SJCRH30 (cell line): ENCODE data around the gene TNK2. TPM values are rescaled to one million over a fixed set of nuclear protein-coding genes. Genes with fewer than 3 reads are reported as not detected.
"Not testable (repeated sequence)": the region's sequence is repeated elsewhere in the genome, so short reads cannot be mapped to it uniquely, and the experiment has no call there.

Source experiments
- DNase-seq, 2 experiments: peaks; one replicate each; pipeline ENCODE4 v3.0.0-alpha.2; 2015 to 2020
- H3K27ac ChIP-seq: fragments of 250-450 bp; sonication (Bioruptor Pico); 2 replicates; pipeline ENCODE4 v1.5.1; 2020; ENCODE audit warnings: mild to moderate bottlenecking, moderate library complexity
- H3K27me3 ChIP-seq: fragments of 250-450 bp; sonication (Bioruptor Pico); 2 replicates; pipeline ENCODE4 v1.5.1; 2020; ENCODE audit warnings: mild to moderate bottlenecking, moderate library complexity
- H3K36me3 ChIP-seq: fragments of 250-450 bp; sonication (Bioruptor Pico); 2 replicates; pipeline ENCODE4 v1.5.1; 2020; ENCODE audit warnings: mild to moderate bottlenecking, moderate library complexity
- H3K4me1 ChIP-seq: fragments of 250-450 bp; sonication (Bioruptor Pico); 2 replicates; pipeline ENCODE4 v1.5.1; 2020; ENCODE audit warnings: mild to moderate bottlenecking, moderate library complexity
- H3K4me3 ChIP-seq: fragments of 250-450 bp; sonication (Bioruptor Pico); 2 replicates; pipeline ENCODE4 v1.5.1; 2020; ENCODE audit warnings: mild to moderate bottlenecking, moderate library complexity
- H3K9me3 ChIP-seq: fragments of 250-450 bp; sonication (Bioruptor Pico); replicated peaks from 2 replicates; pipeline ENCODE4 v1.5.1; 2020; ENCODE audit warnings: mild to moderate bottlenecking, moderate library complexity
- total RNA-seq: library from RNA; depleted of rRNA; stranded (reverse); fragments of >200 nt; shearing (Covaris generic); gene quantifications from 2 replicates; pipeline ENCODE4 v1.2.3, GENCODE V29; 2014

Gene TNK2
- total RNA-seq, 1 experiment from 2014 or later = 21.8 TPM

DNA sequence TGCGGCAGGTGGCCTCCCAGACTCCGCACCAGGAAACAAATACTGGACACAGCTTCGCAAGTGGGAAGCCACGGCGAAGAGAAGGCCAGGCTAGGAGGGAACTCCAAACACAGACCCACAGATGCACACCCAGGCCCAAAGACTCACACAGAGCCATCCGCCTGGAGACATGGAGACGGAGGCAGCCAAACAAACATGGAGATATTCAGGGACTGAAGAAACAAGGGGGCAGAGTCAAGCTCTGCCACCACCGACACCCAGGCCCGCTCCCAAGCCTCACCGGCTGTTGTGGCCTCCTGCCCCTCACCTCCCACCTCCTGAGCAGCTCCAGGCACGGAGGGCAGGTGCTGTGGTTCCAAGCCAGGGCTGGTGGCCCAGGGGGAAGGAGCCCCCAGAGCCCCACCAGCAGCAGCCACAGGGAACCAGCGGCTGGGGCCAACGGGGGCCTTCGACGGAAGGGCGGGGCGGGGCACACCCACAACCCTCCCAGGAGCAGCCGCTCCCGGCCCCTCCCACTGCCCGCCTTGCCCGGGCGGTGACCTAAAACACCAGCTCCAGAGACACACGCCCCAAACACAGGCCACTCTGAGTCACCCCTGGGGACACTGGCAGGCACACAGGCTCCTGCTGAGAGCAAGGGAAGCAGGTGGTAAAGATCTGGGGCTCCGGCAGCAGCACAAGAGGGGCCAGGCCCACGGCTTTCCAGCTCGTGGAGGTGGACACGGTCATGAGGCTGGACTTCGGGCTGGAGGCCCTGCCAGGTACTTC, 31.9 kb downstream of the TNK2 start:
- H3K27me3 ChIP-seq = no peaks in the 10 kb centered on the region
- no peaks in the 10 kb centered on the region for H3K9me3 ChIP-seq
- peaks cover 42% of the 10 kb centered on the region for H3K36me3 ChIP-seq
- no peak overlapping the region for H3K27ac ChIP-seq
- H3K4me1 ChIP-seq = peaks cover 7% of the 10 kb centered on the region; the same call in 1 of the 2 replicates
- peak; percentile 57 for DNase-seq
- H3K4me3 ChIP-seq = no peak overlapping the region

DNA sequence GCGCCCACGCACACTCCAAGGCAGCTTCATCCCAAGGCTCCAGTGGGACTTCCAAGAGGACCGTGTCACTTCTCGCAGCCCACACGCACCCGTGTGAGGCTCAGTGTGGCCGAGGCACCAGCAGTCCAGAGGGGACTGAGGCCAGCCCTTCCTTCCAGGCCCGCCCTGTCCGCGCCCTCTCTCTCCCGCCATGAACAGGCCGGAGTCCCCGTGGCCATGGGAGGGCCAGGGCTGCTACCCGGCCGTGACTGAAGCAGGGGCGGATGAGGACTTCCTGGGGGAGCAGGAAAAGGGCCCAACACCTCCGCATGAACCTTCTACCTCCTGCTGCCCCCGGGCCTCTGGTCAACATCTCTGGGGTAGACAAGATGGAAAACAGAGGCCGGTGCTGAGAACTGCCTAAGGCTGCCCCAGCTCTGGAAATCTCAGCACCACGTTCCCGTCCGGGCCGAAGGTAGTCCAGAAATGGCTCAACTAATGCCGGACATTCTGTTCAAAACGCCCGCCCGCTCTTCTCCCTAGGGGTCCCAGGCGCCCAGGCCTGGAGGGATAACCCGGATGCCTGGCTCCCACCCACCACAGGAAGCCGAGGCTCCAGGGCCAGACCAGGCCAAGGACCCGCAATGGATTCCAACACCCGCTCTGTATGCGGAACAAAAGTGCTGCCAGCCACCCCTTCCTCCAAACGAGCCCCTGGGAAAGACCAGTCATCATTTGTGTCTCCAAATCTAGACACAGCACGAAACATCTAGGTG, 32.7 kb downstream of the TNK2 start:
- Histone ChIP-seq H3K36me3 (peaks cover 42% of the 10 kb centered on the region), H3K27ac (no peak overlapping the region), H3K4me1 (peaks cover 7% of the 10 kb centered on the region; the same call in 1 of the 2 replicates), H3K4me3 (no peak overlapping the region), H3K27me3 (no peaks in the 10 kb centered on the region), H3K9me3 (no peaks in the 10 kb centered on the region)
- no peak for DNase-seq

DNA sequence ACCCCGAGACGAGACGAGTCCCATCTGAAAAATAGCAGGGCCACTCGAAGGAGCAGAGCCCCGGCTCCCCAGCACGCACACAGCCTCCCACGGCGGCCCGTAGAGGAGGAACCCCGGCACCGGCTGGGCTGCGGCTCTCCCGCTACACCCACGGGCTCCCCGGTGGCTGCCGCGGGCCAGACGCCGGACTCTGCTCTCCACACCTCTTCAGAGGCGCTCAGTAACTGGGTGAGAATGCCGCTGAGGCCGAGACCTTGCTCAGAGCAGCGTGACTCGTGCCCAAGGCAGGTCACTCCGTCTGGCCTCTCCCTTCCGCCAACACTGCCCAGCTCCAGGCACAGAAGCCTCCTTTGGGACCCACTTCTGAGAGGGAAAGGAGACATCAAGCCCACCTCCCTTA, 34.4 kb downstream of the TNK2 start:
- no peaks in the 10 kb centered on the region for H3K27me3 ChIP-seq
- no peak overlapping the region for H3K4me3 ChIP-seq
- H3K4me1 ChIP-seq = peaks cover 7% of the 10 kb centered on the region; the same call in 1 of the 2 replicates
- no peaks in the 10 kb centered on the region for H3K9me3 ChIP-seq
- no peak for DNase-seq
- no peak overlapping the region for H3K27ac ChIP-seq
- H3K36me3 ChIP-seq = peaks cover 32% of the 10 kb centered on the region

DNA sequence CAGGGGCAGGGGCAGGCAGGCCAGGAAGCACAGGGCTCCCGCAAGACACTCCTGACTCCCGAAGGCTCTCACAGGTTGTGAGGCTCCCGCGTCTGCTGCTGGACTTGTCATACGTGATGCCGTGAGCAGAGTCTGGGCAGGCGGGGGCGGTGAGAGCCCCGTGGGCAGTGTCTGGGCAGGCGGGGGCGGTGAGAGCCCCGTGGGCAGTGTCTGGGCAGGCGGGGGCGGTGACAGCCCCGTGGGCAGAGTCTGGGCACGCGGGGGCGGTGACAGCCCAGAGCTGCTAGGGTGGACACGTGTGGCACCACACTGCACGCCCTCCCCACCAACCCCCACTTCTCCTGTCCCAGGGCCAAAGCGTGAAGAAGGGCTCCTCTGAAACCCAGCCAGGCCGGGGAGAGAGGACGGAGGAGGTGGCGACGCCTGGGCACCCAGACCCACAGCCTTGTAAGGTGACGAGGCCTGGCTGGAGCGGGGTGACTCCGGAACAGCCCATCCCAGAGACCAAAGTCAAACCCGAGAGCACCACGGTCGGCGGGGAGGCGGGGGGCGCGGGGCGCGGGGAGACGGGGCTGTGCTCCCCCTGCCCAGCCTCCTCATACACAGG, 35.0 kb downstream of the TNK2 start:
- Histone ChIP-seq H3K9me3 (no peaks in the 10 kb centered on the region), H3K27ac (no peak overlapping the region), H3K4me1 (peaks cover 7% of the 10 kb centered on the region; the same call in 1 of the 2 replicates), H3K36me3 (peaks cover 29% of the 10 kb centered on the region), H3K27me3 (no peaks in the 10 kb centered on the region), H3K4me3 (no peak overlapping the region)
- no peak for DNase-seq

DNA sequence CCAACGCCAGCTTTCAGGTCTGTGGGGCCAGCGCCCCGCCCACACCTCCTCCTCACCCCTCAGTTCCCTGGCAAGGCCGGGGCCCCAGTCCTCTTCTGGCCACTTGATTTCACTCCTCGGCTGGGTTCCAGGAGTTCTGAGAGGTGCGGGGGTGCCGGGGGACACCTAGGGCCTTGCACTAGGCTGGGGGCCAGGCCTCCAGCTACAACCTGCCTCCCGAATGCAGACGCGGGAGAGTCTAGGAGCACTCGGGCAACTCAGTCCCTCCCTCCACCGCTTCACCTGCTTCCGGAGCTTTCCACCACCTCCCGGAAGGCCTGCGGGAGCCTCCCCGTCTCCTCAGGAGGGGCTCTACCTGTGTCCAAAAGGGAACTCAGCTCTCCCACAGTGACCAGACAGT, 35.6 kb downstream of the TNK2 start:
- Histone ChIP-seq H3K27ac (no peak overlapping the region), H3K36me3 (peaks cover 24% of the 10 kb centered on the region), H3K27me3 (no peaks in the 10 kb centered on the region), H3K9me3 (no peaks in the 10 kb centered on the region), H3K4me3 (no peak overlapping the region), H3K4me1 (peaks cover 7% of the 10 kb centered on the region; the same call in 1 of the 2 replicates)
- no peak for DNase-seq

DNA sequence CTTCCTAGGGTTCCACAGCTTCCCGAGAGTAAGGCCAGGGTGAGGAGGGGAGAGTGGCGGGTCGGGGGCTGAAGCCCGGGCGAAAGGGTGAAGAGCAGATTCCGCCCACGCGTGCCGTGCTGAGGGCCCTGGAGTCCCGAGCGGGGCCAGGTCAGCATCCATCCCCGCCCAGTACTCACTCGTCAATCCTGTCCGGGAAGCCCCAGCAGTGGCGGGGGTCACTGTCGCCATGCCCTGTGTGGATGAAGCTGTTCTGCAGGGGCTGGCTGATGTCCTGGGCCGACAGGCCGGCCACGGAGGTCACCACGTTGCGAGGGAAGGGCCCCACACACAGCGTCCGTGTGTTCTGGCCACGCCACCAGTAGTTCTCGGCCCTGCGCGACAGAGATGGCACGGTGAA, 36.3 kb downstream of the TNK2 start:
- Histone ChIP-seq H3K9me3 (no peaks in the 10 kb centered on the region), H3K4me1 (peaks cover 3% of the 10 kb centered on the region; the same call in 1 of the 2 replicates), H3K27me3 (no peaks in the 10 kb centered on the region), H3K4me3 (no peak overlapping the region), H3K36me3 (peaks cover 21% of the 10 kb centered on the region), H3K27ac (no peak overlapping the region)
- DNase-seq = no peak

DNA sequence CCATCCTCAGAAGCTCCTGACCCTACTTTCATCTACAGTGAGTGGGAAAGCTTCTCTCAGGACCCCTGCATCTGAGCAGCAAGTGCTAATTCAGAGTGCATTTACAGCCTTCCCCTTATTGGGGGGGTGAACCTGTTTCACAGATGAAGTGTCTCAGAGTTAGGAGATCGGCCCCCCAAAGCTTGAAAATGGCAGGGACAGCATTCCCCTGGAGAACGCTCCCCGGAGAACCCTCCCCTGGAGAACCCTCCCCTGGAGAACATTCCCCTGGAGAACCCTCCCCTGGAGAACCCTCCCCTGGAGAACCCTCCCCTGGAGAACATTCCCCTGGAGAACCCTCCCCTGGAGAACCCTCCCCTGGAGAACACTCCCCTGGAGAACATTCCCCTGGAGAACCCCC, 36.7 kb downstream of the TNK2 start:
- H3K36me3 ChIP-seq = peaks cover 17% of the 10 kb centered on the region
- not testable (repeated sequence) for H3K27ac ChIP-seq, DNase-seq, H3K4me1 ChIP-seq, H3K9me3 ChIP-seq, H3K27me3 ChIP-seq, H3K4me3 ChIP-seq

DNA sequence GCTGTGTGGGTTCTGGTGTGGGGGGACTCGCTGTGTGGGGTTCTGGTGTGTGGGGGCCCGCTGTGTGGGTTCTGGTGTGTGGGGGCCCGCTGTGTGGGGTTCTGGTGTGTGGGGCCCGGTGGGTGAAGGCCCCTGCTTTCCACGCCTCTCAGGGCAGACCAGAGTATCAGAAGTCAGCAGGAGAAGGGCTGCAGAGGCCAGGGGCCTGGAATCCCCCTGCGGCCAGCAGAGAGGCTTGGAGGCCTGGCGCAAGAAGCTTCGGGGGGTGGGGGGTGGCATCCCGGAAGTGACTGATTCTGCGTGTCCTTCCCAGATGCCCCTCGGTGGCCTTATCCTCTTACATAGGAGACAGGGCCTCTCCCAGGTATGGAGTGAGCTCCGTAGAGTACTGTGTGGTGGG, 37.4 kb downstream of the TNK2 start:
- Histone ChIP-seq H3K27me3 (no peaks in the 10 kb centered on the region), H3K27ac (0 out of 2 replicates have a peak overlapping the region, but pooled peaks have one; percentile 4), H3K9me3 (no peaks in the 10 kb centered on the region), H3K4me1 (no peaks in the 10 kb centered on the region), H3K4me3 (no peak overlapping the region), H3K36me3 (peaks cover 17% of the 10 kb centered on the region)
- no peak for DNase-seq

DNA sequence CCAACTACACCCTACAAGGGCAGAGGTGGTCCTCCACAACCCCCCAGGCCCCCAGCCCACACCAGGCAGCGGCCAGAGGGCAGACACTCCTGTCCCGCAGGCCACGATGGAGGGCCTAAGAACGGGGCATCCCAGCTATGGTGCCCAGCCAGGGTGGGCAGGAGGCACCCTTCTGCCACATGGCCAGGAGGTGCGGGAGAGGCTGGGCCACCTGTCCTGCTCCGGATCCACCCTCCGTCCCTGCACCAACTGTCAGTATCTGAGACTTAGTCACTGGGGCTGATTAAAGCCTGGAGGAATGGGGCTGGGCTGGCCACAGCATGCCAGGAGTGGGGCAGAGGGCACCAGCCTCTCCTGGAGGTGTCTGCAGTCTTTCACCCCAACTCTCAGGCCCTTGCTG, 37.9 kb downstream of the TNK2 start:
- Histone ChIP-seq H3K27ac (peak overlapping the region; percentile 4; the same call in 1 of the 2 replicates), H3K4me1 (no peaks in the 10 kb centered on the region), H3K4me3 (no peak overlapping the region), H3K27me3 (no peaks in the 10 kb centered on the region), H3K36me3 (peaks cover 12% of the 10 kb centered on the region), H3K9me3 (no peaks in the 10 kb centered on the region)
- no peak for DNase-seq

DNA sequence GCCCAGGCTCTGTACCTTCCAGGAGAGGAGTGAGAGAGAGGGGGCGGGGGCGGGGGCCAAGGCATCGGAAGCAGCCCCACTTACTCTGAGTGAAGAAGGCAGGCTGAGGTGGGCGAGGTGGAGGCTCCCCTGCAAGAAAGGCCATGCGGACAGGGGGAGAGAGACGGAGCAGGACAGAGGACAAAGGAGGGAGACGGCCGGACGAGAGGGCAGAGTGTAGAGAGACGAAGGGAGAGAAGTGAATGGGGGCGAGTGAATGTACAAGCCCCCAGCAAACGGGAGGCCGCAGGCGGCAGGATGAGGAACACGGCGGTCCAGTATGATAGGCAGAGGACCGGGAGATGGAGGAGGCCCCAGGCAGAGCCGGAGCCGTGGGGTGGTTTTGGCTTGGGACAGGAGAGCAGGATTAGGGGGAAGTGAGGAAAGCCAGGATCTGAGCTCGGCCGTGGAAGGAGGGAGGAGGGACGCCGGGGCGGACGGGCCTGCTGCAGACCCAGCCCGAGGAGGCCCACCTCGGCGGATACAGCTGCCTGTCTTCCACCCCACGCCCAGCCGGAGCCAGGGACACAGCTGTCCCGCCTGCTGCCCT, 38.8 kb downstream of the TNK2 start:
- Histone ChIP-seq H3K9me3 (no peaks in the 10 kb centered on the region), H3K4me3 (no peak overlapping the region), H3K4me1 (no peaks in the 10 kb centered on the region), H3K27me3 (no peaks in the 10 kb centered on the region), H3K27ac (no peak overlapping the region), H3K36me3 (peaks cover 12% of the 10 kb centered on the region)
- no peak for DNase-seq

DNA sequence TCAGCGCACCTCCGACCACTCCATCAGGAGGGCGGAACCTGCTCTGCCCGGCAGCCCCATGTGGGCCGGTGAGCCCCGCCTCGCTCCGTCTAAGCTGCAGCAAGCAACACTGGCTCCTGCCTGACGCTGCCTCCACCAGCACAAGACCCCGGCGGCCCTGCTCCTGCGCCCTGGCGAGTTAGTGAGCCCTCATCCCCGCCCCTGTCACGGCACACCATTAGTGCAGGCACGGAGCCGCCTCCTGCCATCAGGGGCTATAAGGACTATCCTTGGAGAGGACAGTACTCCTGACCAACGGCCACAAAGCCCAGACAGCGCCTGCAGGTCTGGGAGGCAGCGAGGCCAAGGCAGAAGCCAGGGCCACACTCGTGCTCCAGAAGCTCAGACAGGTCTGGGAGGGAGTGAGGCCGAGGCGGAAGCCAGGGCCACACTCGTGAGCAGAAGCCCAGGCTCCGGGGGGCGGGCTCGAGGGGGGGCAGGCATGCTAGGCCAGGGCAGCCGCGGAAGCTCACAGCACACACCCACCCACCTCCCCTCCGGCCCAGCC, 39.4 kb downstream of the TNK2 start:
- Histone ChIP-seq H3K27ac (no peak overlapping the region), H3K4me1 (no peaks in the 10 kb centered on the region), H3K9me3 (no peaks in the 10 kb centered on the region), H3K4me3 (no peak overlapping the region), H3K27me3 (no peaks in the 10 kb centered on the region), H3K36me3 (peaks cover 12% of the 10 kb centered on the region)
- DNase-seq = no peak

DNA sequence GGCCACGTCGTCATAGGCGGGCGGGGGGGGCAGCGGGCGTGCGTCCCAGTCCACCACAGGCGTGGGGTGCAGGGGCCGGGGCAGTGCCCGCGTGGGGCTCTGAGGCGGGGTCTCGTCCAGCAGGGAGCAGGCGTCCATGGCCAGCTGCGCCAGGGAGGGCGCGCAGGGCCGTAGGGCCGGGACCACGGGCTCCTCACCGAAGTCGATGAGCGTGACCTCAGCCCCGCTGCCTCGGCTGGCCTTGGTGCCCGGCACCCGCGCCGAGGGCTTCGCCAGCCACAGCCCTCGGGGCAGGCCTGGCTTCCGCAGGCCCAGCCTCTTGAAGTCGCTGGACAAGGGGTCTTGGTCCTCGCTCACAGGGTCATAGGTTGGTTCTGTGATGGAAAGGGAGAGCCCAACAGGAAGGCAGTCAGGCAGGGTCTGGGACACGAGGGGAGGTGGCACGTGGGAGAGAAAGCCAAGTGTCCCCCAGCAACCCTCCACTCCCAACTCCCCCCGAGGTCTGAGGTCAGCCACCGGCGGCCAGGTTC, 40.0 kb downstream of the TNK2 start:
- DNase-seq = no peak
- Histone ChIP-seq H3K36me3 (peaks cover 17% of the 10 kb centered on the region), H3K27ac (no peak overlapping the region), H3K4me3 (no peak overlapping the region), H3K9me3 (no peaks in the 10 kb centered on the region), H3K27me3 (no peaks in the 10 kb centered on the region), H3K4me1 (no peaks in the 10 kb centered on the region)

DNA sequence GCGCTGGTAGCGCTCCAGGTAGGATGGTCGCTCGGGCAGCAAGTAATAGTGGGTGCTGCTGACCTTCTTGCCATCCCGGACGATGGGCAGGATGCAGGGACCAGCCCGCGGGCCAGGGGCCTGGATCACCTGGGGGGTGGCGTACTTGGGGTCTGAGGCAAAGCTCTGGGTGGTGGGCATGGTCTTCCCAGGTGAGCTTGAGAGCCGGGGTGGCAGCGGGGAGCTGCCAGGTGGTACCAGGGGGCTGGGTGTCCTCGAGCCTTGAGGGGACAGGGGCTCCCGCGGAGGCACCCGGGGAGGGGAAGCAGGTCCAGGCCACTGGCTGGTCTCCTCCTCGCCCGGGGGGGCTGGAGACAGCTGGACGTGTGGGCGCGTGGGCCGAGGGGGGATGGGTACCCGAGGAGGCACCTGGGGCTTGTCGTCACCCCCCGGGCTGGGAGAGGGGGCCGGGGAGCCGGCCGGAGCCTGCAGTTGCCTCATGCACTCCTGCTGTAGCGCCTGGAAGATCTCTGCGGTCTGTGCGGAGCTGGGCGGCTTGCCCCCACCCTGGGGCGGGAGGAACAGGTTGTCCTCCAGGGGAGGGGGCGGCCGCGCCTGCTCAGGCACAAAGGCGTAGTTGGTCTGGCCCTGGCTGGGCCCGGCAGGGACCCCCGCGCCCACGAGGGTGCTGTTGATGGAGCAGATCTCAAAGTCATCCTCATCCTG, 40.6 kb downstream of the TNK2 start:
- Histone ChIP-seq H3K4me1 (no peaks in the 10 kb centered on the region), H3K36me3 (peaks cover 15% of the 10 kb centered on the region), H3K4me3 (no peak overlapping the region), H3K27me3 (no peaks in the 10 kb centered on the region), H3K9me3 (no peaks in the 10 kb centered on the region), H3K27ac (no peak overlapping the region)
- DNase-seq = no peak
